PC-9 (cell line): ENCODE measurements around the gene ADAMTS12. TPM values are rescaled to one million over a fixed set of nuclear protein-coding genes. Genes with fewer than 3 reads are reported as not detected.

Source experiments
- BruUV-seq: library from RNA; stranded (reverse); fragments of 400-500 nt; replicated peaks from 2 replicates; lab custom pipeline; 2021; lab: Mats Ljungman, UMichigan
- CTCF ChIA-PET: fragments of 300-600 bp; sonication (Branson Sonifier 250); formaldehyde crosslinking; loops from one replicate; lab custom pipeline; 2022; ENCODE audit warnings: antibody characterized with exemption; lab: Charles Lee
- POLR2A ChIA-PET: fragments of 300-600 bp; sonication (Branson Sonifier 250); formaldehyde crosslinking; loops from one replicate; lab custom pipeline; 2022; ENCODE audit warnings: antibody characterized with exemption; ENCODE audit not compliant: unreplicated experiment; lab: Charles Lee
- DNase-seq, 2 experiments: peaks; one replicate each; pipeline versions ENCODE4 v3.0.0 to v3.0.0-alpha.2; 2015 to 2022; ENCODE audit warnings: mixed read lengths in 1 of 2
- H2AFZ ChIP-seq: fragments of 200-600 bp; sonication (generic); 2 replicates; pipeline ENCODE4 v1.8.1; 2017; ENCODE audit warnings: antibody characterized with exemption
- H3F3A ChIP-seq: fragments of 200-600 bp; sonication (generic); 2 replicates; pipeline ENCODE4 v1.8.1; 2017; ENCODE audit warnings: antibody characterized with exemption, mild to moderate bottlenecking, low read depth; ENCODE audit not compliant: insufficient read depth
- H3K27ac ChIP-seq: fragments of 200-600 bp; sonication (generic); 2 replicates; pipeline ENCODE4 v1.6.1; 2016; ENCODE audit warnings: mixed run types
- H3K27me3 ChIP-seq: fragments of 200-600 bp; sonication (generic); 2 replicates; pipeline ENCODE4 v1.6.1; 2016; ENCODE audit warnings: low read depth, mixed run types; ENCODE audit not compliant: insufficient read depth
- H3K36me3 ChIP-seq: fragments of 200-600 bp; sonication (generic); 2 replicates; pipeline ENCODE4 v1.6.1; 2016; ENCODE audit warnings: low read depth, mixed run types
- H3K4me1 ChIP-seq: fragments of 200-600 bp; sonication (generic); replicated peaks from 2 replicates; pipeline ENCODE4 v1.6.1; 2016; ENCODE audit warnings: mixed run types; ENCODE audit not compliant: insufficient read depth
- H3K4me2 ChIP-seq: fragments of 200-600 bp; sonication (generic); 2 replicates; pipeline ENCODE4 v1.6.1; 2017; ENCODE audit warnings: mixed run types
- H3K4me3 ChIP-seq: fragments of 200-600 bp; sonication (generic); 2 replicates; pipeline ENCODE4 v1.6.1; 2016; ENCODE audit warnings: mixed run types
- H3K79me2 ChIP-seq: fragments of 200-600 bp; sonication (generic); 2 replicates; pipeline ENCODE4 v1.6.1; 2017; ENCODE audit warnings: low read depth, mixed run types
- H3K9me2 ChIP-seq: fragments of 200-600 bp; sonication (generic); 2 replicates; pipeline ENCODE4 v1.8.1; 2017; ENCODE audit warnings: mild to moderate bottlenecking; ENCODE audit not compliant: insufficient read depth
- H3K9me3 ChIP-seq: fragments of 200-600 bp; sonication (generic); 2 replicates; pipeline ENCODE4 v1.8.1; 2016; ENCODE audit warnings: low read depth; ENCODE audit not compliant: insufficient read depth
- H4K20me1 ChIP-seq: fragments of 200-600 bp; sonication (generic); 2 replicates; pipeline ENCODE4 v1.8.1; 2017; ENCODE audit not compliant: insufficient read depth
- EZH2 ChIP-seq: fragments of 200-600 bp; sonication (generic); IDR thresholded peaks from 2 replicates; pipeline ENCODE4 v1.8.0; 2017; ENCODE audit warnings: antibody characterized with exemption, low read depth
- intact Hi-C: fragments of 100-400 bp; cut with micrococcal nuclease; formaldehyde crosslinking; loops from one replicate; pipeline ENCODE4 v1.10.0; 2022; ENCODE audit not compliant: unreplicated experiment
- total RNA-seq: library from RNA; stranded (reverse); gene quantifications from 2 replicates; pipeline ENCODE4 v1.2.3, GENCODE V29; 2021
- TF ChIP-seq, protein P1 (sequence below): fragments of 200-600 bp; sonication (generic); conservative IDR thresholded peaks from 2 replicates; pipeline ENCODE4 v1.6.1; 2017; ENCODE audit warnings: mixed run types, antibody characterized with exemption, mild to moderate bottlenecking, moderate library complexity

ADAMTS12 gene
- total RNA-seq, 1 experiment from 2014 or later: 103 TPM

DNA sequence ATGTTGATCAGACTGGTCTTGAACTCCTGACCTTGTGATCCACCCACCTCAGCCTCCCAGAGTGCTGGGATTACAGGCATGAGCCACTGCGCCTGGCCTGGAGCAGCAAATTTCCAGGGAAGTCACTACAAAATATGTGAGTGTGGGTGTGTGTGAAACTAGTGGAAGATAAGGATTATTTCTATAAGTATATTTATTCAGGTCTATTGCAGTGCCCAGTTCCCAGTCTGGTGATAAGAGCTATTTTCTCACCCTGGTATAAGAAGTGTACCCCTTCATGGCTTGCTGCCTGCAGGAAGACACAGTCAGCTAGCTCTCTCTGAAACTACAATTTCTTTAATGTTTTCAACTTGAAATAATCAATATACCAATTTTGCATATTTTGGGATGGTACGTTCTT is 414.0 kb downstream of the ADAMTS12 start:
- intact Hi-C loops: no loop called here
- ChIA-PET CTCF (no interaction called here), POLR2A (interaction anchor here (0.6 kb wide), 1 partner anchor 495 kb away, joined by 3 read pairs; no protein-coding TSS in a partner anchor)
- Histone ChIP-seq H3K9me3 (no peaks in the 10 kb centered on the region; the same call in 1 of the 2 replicates), H3K9me2 (no peaks in the 10 kb centered on the region), H2AFZ (no peak overlapping the region), H3K4me3 (no peak overlapping the region), H3K27ac (no peak overlapping the region), H3K4me1 (no peaks in the 10 kb centered on the region), H3K36me3 (peaks cover 18% of the 10 kb centered on the region), H3K4me2 (no peak overlapping the region), H3K79me2 (no peaks in the 10 kb centered on the region), H3F3A (peaks cover 6% of the 10 kb centered on the region; the same call in 1 of the 2 replicates), H4K20me1 (no peaks in the 10 kb centered on the region), H3K27me3 (no peaks in the 10 kb centered on the region)
- no TSS peak for BruUV-seq
- TF ChIP-seq, protein P1, sequence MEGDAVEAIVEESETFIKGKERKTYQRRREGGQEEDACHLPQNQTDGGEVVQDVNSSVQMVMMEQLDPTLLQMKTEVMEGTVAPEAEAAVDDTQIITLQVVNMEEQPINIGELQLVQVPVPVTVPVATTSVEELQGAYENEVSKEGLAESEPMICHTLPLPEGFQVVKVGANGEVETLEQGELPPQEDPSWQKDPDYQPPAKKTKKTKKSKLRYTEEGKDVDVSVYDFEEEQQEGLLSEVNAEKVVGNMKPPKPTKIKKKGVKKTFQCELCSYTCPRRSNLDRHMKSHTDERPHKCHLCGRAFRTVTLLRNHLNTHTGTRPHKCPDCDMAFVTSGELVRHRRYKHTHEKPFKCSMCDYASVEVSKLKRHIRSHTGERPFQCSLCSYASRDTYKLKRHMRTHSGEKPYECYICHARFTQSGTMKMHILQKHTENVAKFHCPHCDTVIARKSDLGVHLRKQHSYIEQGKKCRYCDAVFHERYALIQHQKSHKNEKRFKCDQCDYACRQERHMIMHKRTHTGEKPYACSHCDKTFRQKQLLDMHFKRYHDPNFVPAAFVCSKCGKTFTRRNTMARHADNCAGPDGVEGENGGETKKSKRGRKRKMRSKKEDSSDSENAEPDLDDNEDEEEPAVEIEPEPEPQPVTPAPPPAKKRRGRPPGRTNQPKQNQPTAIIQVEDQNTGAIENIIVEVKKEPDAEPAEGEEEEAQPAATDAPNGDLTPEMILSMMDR: no peak
- no peak for TF ChIP-seq EZH2
- DNase-seq: no peak

DNA sequence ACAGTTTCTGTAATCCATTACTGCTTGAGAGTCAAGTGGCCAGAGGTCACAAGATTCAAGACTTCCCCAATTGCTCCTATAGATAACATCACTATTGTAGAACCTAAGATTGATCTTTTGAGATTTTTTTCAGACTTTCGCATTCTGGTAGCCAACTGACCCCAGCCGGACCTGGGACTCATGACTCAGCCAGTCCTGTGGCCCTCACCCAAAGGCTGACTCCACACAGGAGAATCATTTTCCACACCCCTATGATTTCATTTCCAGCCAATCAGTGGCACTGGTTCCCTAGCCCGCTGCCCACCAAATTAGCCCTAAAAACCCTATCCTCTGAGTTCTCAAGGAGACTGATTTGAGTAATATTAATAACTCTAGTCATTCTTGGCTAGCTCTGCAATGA is 414.8 kb downstream of the ADAMTS12 start:
- H3K9me3 ChIP-seq: no peaks in the 10 kb centered on the region; the same call in 1 of the 2 replicates
- no peaks in the 10 kb centered on the region for H3K4me1 ChIP-seq
- peaks cover 24% of the 10 kb centered on the region for H3K36me3 ChIP-seq
- no peaks in the 10 kb centered on the region for H4K20me1 ChIP-seq
- no TSS peak for BruUV-seq
- H3K27ac ChIP-seq: no peak overlapping the region
- ChIA-PET CTCF (interaction anchor here (0.8 kb wide), 1 partner anchor 790 kb away, joined by 14 read pairs; no protein-coding TSS in a partner anchor), POLR2A (interaction anchor here (0.5 kb wide), 1 partner anchor 1438 kb away, joined by 4 read pairs; the partner anchor contains the start of genes BRIX1 and RAD1)
- H3F3A ChIP-seq: peaks cover 11% of the 10 kb centered on the region
- H3K4me2 ChIP-seq: no peak overlapping the region
- no peaks in the 10 kb centered on the region for H3K79me2 ChIP-seq
- intact Hi-C loops: no loop called here
- no peak for DNase-seq
- H3K27me3 ChIP-seq: no peaks in the 10 kb centered on the region
- H3K4me3 ChIP-seq: no peak overlapping the region
- H3K9me2 ChIP-seq: no peaks in the 10 kb centered on the region
- no peak for TF ChIP-seq EZH2
- TF ChIP-seq, protein P1: no peak
- no peak overlapping the region for H2AFZ ChIP-seq

DNA sequence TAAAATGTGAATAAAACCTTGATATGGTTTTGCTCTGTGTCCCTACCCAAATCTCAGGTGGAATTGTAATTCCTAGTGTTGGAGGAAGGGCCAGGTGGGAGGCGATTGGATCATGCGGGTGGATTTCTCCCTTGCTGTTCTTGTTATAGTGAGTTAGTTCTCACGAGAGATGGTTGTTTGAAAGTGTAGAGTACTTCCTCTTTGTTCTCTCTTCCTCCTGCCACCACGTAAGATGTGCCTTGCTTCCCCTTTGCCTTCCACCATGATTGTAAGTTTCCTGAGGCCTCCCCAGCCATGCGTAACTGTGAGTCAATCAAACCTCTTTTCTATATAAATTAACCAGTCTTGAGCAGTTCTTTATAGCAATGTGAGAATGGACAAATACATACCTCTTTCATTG is 416.1 kb downstream of the ADAMTS12 start:
- TF ChIP-seq EZH2: no peak
- TF ChIP-seq, protein P1: no peak
- H3K9me3 ChIP-seq: no peaks in the 10 kb centered on the region; the same call in 1 of the 2 replicates
- H3F3A ChIP-seq: peaks cover 11% of the 10 kb centered on the region
- CTCF ChIA-PET: no interaction called here
- no peaks in the 10 kb centered on the region for H4K20me1 ChIP-seq
- no peaks in the 10 kb centered on the region for H3K9me2 ChIP-seq
- H3K27ac ChIP-seq: no peak overlapping the region
- intact Hi-C loops: no loop called here
- no peak overlapping the region for H2AFZ ChIP-seq
- H3K4me1 ChIP-seq: no peaks in the 10 kb centered on the region
- POLR2A ChIA-PET: interaction anchor here (0.6 kb wide), 1 partner anchor 47 kb away, joined by 4 read pairs; no protein-coding TSS in a partner anchor
- no peak overlapping the region for H3K4me2 ChIP-seq
- H3K36me3 ChIP-seq: peaks cover 36% of the 10 kb centered on the region
- no peaks in the 10 kb centered on the region for H3K27me3 ChIP-seq
- DNase-seq: no peak
- no peak overlapping the region for H3K4me3 ChIP-seq
- H3K79me2 ChIP-seq: no peaks in the 10 kb centered on the region
- BruUV-seq: TSS peak; percentile 1
